GM12878 (cell line): Measurements from ENCODE around the gene MVB12B. TPM values are rescaled to one million over a fixed set of nuclear protein-coding genes. Genes with fewer than 3 reads are reported as not detected.
A peak's percentile ranks its signal among the peaks of the same experiment; 100 is the strongest.

Experiments
- ATAC-seq: fragments of 200-7000 bp; cut with Tn5 transposase; 3 replicates; pipeline ENCODE4 v1.9.1; 2020; ENCODE audit warnings: mild to moderate bottlenecking, moderate library complexity
- BruUV-seq: library from RNA; stranded (reverse); fragments of 400-500 nt; replicated peaks from 2 replicates; lab custom pipeline; 2021; lab: Mats Ljungman, UMichigan
- CTCF ChIA-PET: fragments of 300-600 bp; sonication (Branson Sonifier 250); formaldehyde crosslinking; extraction: SDS; loops from one replicate; lab custom pipeline; 2021; ENCODE audit warnings: inconsistent platforms; lab: Yijun Ruan, JAX
- POLR2A ChIA-PET: fragments of 350-600 bp; formaldehyde crosslinking; extraction: SDS; loops from one replicate; lab custom pipeline; 2021; ENCODE audit warnings: inconsistent platforms; lab: Charles Lee
- RAD21 ChIA-PET: fragments of 300-600 bp; sonication (Branson Sonifier 250); formaldehyde crosslinking; loops from one replicate; lab custom pipeline; 2023; ENCODE audit warnings: antibody characterized with exemption; ENCODE audit not compliant: unreplicated experiment; lab: Charles Lee
- SMC1A ChIA-PET: fragments of 300-600 bp; sonication (Branson Sonifier 250); formaldehyde crosslinking; loops from one replicate; lab custom pipeline; 2023; ENCODE audit not compliant: unreplicated experiment, uncharacterized antibody; lab: Charles Lee
- DNase-seq: peaks from one replicate; pipeline ENCODE4 v3.0.0-alpha.2; 2011; ENCODE audit warnings: low read depth, low spot score
- FAIRE-seq: peaks from 3 replicates; lab custom pipeline; 2011; peaks lifted over from hg19 to GRCh38; lab: Jason Lieb, UNC
- H2AFZ ChIP-seq: 2 replicates; pipeline ENCODE4 v1.6.0; 2011; ENCODE audit warnings: low read depth, low read length, control low read depth; ENCODE audit not compliant: control insufficient read depth
- H3K27ac ChIP-seq: 2 replicates; pipeline ENCODE4 v1.5.1; 2011; ENCODE audit warnings: control low read depth; ENCODE audit not compliant: control insufficient read depth, insufficient read depth
- H3K27me3 ChIP-seq, 2 experiments: replicated peaks in 1 of 2; 2 replicates each; pipeline versions ENCODE4 v1.6.0 to v1.6.1; 2011; ENCODE audit warnings: low read length in 1 of 2; ENCODE audit not compliant: control insufficient read depth in 2 of 2, insufficient read depth in 2 of 2
- H3K36me3 ChIP-seq, 2 experiments: 2 replicates each; pipeline ENCODE4 v1.5.1; 2011; ENCODE audit warnings: low read length in 1 of 2; ENCODE audit not compliant: control insufficient read depth in 2 of 2, insufficient read depth in 2 of 2
- H3K4me1 ChIP-seq: 2 replicates; pipeline ENCODE4 v1.6.1; 2011; ENCODE audit warnings: mild to moderate bottlenecking, low read length, moderate library complexity, mixed read lengths; ENCODE audit not compliant: control insufficient read depth, insufficient read depth
- H3K4me2 ChIP-seq: 2 replicates; pipeline ENCODE4 v1.6.0; 2011; ENCODE audit warnings: control low read depth; ENCODE audit not compliant: control insufficient read depth, insufficient read depth
- H3K4me3 ChIP-seq: fragments of 200-600 bp; sonication (generic); 2 replicates; pipeline ENCODE4 v1.5.1; 2016
- H3K79me2 ChIP-seq: 2 replicates; pipeline ENCODE4 v1.6.0; 2011; ENCODE audit warnings: low read length; ENCODE audit not compliant: control insufficient read depth, insufficient read depth
- H3K9ac ChIP-seq: 2 replicates; pipeline ENCODE4 v1.8.0; 2011; ENCODE audit warnings: low read length, control low read depth, mixed read lengths; ENCODE audit not compliant: control insufficient read depth, insufficient read depth
- H3K9me3 ChIP-seq: replicated peaks from 3 replicates; pipeline ENCODE4 v1.5.1; 2011; ENCODE audit warnings: mild to moderate bottlenecking, low read length; ENCODE audit not compliant: control insufficient read depth, insufficient read depth
- H4K20me1 ChIP-seq: 2 replicates; pipeline ENCODE4 v1.6.0; 2011; ENCODE audit not compliant: control insufficient read depth, insufficient read depth
- ATF7 ChIP-seq: fragments of 450-650 bp; IDR thresholded peaks from 2 replicates; pipeline ENCODE4 v1.6.1; 2016; ENCODE audit warnings: low read depth, mild to moderate bottlenecking
- BHLHE40 ChIP-seq, 2 experiments: fragments of 450-650 bp in 1 of 2; IDR thresholded peaks; 2 replicates each; pipeline ENCODE4 v1.6.1; 2011 to 2017; ENCODE audit warnings: low read depth in 2 of 2, borderline replicate concordance in 1 of 2, improper control_type of control experiment in 1 of 2, low read length in 1 of 2, mild to moderate bottlenecking in 1 of 2
- CBFB ChIP-seq: IDR thresholded peaks from 2 replicates; pipeline ENCODE4 v1.6.1; 2016; ENCODE audit warnings: antibody characterized with exemption, low read depth
- CREM ChIP-seq: IDR thresholded peaks from 2 replicates; pipeline ENCODE4 v1.6.1; 2014; ENCODE audit warnings: antibody characterized with exemption, low read depth
- EED ChIP-seq: sonication (generic); IDR thresholded peaks from 2 replicates; pipeline ENCODE4 v1.6.1; 2016; ENCODE audit warnings: antibody characterized with exemption, low read depth
- ELK1 ChIP-seq: IDR thresholded peaks from 2 replicates; pipeline ENCODE4 v1.6.1; 2012; ENCODE audit warnings: low read depth, low read length, improper control_type of control experiment
- GATAD2B ChIP-seq: fragments of 450-650 bp; conservative IDR thresholded peaks from 2 replicates; pipeline ENCODE4 v1.6.1; 2017; ENCODE audit warnings: low read depth, mild to moderate bottlenecking, moderate library complexity
- HDGF ChIP-seq: fragments of 450-650 bp; IDR thresholded peaks from 2 replicates; pipeline ENCODE4 v1.6.1; 2016; ENCODE audit warnings: antibody characterized with exemption
- IKZF1 ChIP-seq: fragments of 450-650 bp; conservative IDR thresholded peaks from 2 replicates; pipeline ENCODE4 v1.6.1; 2017; ENCODE audit warnings: antibody characterized with exemption, mild to moderate bottlenecking
- IKZF2 ChIP-seq, 2 experiments: fragments of 450-650 bp; IDR thresholded peaks; 2 replicates each; pipeline ENCODE4 v1.6.1; 2017; ENCODE audit warnings: mild to moderate bottlenecking in 2 of 2, moderate library complexity in 2 of 2
- NFIC ChIP-seq: IDR thresholded peaks from 2 replicates; pipeline ENCODE4 v1.6.1; 2012; ENCODE audit warnings: low read depth, mild to moderate bottlenecking, inconsistent platforms, low read length, moderate library complexity
- NR2F1 ChIP-seq: fragments of 450-650 bp; conservative IDR thresholded peaks from 2 replicates; pipeline ENCODE4 v1.6.1; 2017; ENCODE audit warnings: mild to moderate bottlenecking
- PKNOX1 ChIP-seq: fragments of 450-650 bp; IDR thresholded peaks from 2 replicates; pipeline ENCODE4 v1.6.1; 2016; ENCODE audit warnings: mild to moderate bottlenecking
- RUNX3 ChIP-seq: IDR thresholded peaks from 2 replicates; pipeline ENCODE4 v1.6.1; 2012; ENCODE audit warnings: low read length, inconsistent platforms
- TAF1 ChIP-seq: IDR thresholded peaks from 2 replicates; pipeline ENCODE4 v1.6.1; 2011; ENCODE audit warnings: mild to moderate bottlenecking, low read depth, low read length, borderline replicate concordance
- TCF12 ChIP-seq: IDR thresholded peaks from 2 replicates; pipeline ENCODE4 v1.6.1; 2011; ENCODE audit warnings: low read depth, mild to moderate bottlenecking, low read length
- TCF3 ChIP-seq: IDR thresholded peaks from 2 replicates; pipeline ENCODE4 v1.6.1; 2012; ENCODE audit warnings: low read depth, mild to moderate bottlenecking, low read length, borderline replicate concordance; ENCODE audit not compliant: insufficient read depth
- TCF7 ChIP-seq: IDR thresholded peaks from 2 replicates; pipeline ENCODE4 v1.6.1; 2014; ENCODE audit warnings: antibody characterized with exemption, borderline replicate concordance
- WGBS: methylation state at CpG from one replicate; pipeline ENCODE4 v1.1.6; 2016; ENCODE audit warnings: low lambda C conversion rate; ENCODE audit not compliant: insufficient replicate concordance, insufficient coverage; ENCODE audit errors: missing lambda C conversion rate; 5-methylcytosine and 5-hydroxymethylcytosine counted together
- in situ Hi-C: fragments of 300-500 bp; cut with MboI; formaldehyde crosslinking; loops from 9 replicates; pipeline ENCODE4 v1.14.3; 2018; ENCODE audit warnings: mixed read lengths
- intact Hi-C: fragments of 100-400 bp; cut with micrococcal nuclease; formaldehyde crosslinking; loops from one replicate; pipeline ENCODE4 v1.14.2; 2022; ENCODE audit not compliant: unreplicated experiment
- polyA plus RNA-seq, 11 experiments: library from polyadenylated mRNA; depleted of rRNA in 4 of 11; unstranded in 6 of 11; stranded (reverse) in 5 of 11; fragments of >200 nt; fragmentation: Nextera tagmentation in 4 of 11; fragmentation: Illumina TruSeq in 1 of 11; extraction: Ambion mirVana in 4 of 11; extraction: Trizol in 1 of 11; gene quantifications; 1 replicate in 1 of 11; 2 replicates in 10 of 11; pipeline versions ENCODE4 v1.2.1 to v1.2.3, GENCODE V29; 2011 to 2016; ENCODE audit warnings: inconsistent platforms in 2 of 11, missing spikeins in 2 of 11, low read depth in 1 of 11
- total RNA-seq, 4 experiments: library from RNA; depleted of rRNA in 3 of 4; stranded (reverse); fragments of >200 nt in 3 of 4; fragmentation: Illumina TruSeq in 1 of 4; extraction: Trizol in 1 of 4; gene quantifications; 2 replicates each; pipeline versions ENCODE4 v1.2.1 to v1.2.3, GENCODE V29; 2013 to 2021
- TF ChIP-seq, protein P1 (sequence below): IDR thresholded peaks from 2 replicates; pipeline ENCODE4 v1.6.1; 2011; ENCODE audit warnings: low read depth, mild to moderate bottlenecking, low read length, moderate library complexity, borderline replicate concordance; ENCODE audit errors: extremely low read depth
- TF ChIP-seq, protein P2 (sequence below): fragments of 450-650 bp; IDR thresholded peaks from 2 replicates; pipeline ENCODE4 v1.6.1; 2017; ENCODE audit warnings: low read depth, mild to moderate bottlenecking, moderate library complexity

MVB12B gene
- total and polyA plus RNA-seq, 10 of the 15 experiments (the other 5 are each of a cell fraction or from before 2014, with no cell fraction given): 0.08 TPM; not detected in 9

- in situ Hi-C loops (loop anchor here (10.0 kb wide), 1 partner anchor 56 kb away; no protein-coding TSS in a partner anchor), intact Hi-C loops (loop anchor here (5.0 kb wide), 1 partner anchor 64 kb away; no protein-coding TSS in a partner anchor)
- Histone ChIP-seq H3K36me3 (no peaks in the 10 kb centered on the region), H3K4me2 (peak overlapping the region; percentile 45), H3K9ac (no peak overlapping the region), H2AFZ (no peak overlapping the region), H3K27me3 (peaks cover under 1 to 4% of the 10 kb centered on the region in 2 experiments; a peak in 3 of 4 replicates), H3K4me1 (peaks cover 15% of the 10 kb centered on the region), H3K27ac (no peak overlapping the region), H3K79me2 (no peaks in the 10 kb centered on the region), H3K9me3 (no peaks in the 10 kb centered on the region), H3K4me3 (peak overlapping the region; percentile 2; the same call in 1 of the 2 replicates), H4K20me1 (no peaks in the 10 kb centered on the region)
- ChIA-PET SMC1A (interaction anchor here (0.6 to 1.7 kb wide), 3 partner anchors 72 to 1176 kb away, joined by 3 to 5 read pairs (median 3); no protein-coding TSS in a partner anchor), RAD21 (interaction anchor here (1.0 kb wide), 1 partner anchor 73 kb away, joined by 3 read pairs; no protein-coding TSS in a partner anchor), CTCF (interaction anchor here (0.9 to 1.4 kb wide), 5 partner anchors 20 to 707 kb away, joined by 3 read pairs; no protein-coding TSS in a partner anchor), POLR2A (interaction anchor here (0.6 kb wide), 1 partner anchor 1292 kb away, joined by 4 read pairs; no protein-coding TSS in a partner anchor)
- FAIRE-seq (peak; percentile 59), ATAC-seq (peak; percentile 94), DNase-seq (peak; percentile 52)
- no TSS peak for BruUV-seq
- WGBS: under 1% methylated on average over 17 of the region's 17 CpGs
- TF ChIP-seq PKNOX1 (0 out of 2 replicates have a peak, but pooled peaks have one; percentile 17), CBFB (peak; percentile 80; the same call in 1 of the 2 replicates), HDGF (no peak), IKZF2 (IDR thresholded peaks at IDR 0.05) (peak; percentile 63 to 75), NFIC (0 out of 2 replicates have a peak, but pooled peaks have one; percentile 25), CREM (no peak), TCF3 (peak; percentile 73; the same call in 1 of the 2 replicates), GATAD2B (peak; percentile 43; the same call in 1 of the 2 replicates), IKZF1 (peak; percentile 70), ELK1 (no peak), NR2F1 (0 out of 2 replicates have a peak, but pooled peaks have one; percentile 23), BHLHE40 (IDR thresholded peaks at IDR 0.05; ENCODE audit: borderline replicate concordance in 1 of 2, low read depth in 2 of 2, low read length in 1 of 2) (peak in 1 of 2 experiments; percentile 56; a peak in 2 of 4 replicates), RUNX3 (peak; percentile 96), ATF7 (0 out of 2 replicates have a peak, but pooled peaks have one; percentile 28), TAF1 (no peak), TCF12 (peak; percentile 79), EED (peak; percentile 73; the same call in 1 of the 2 replicates), TCF7 (no peak)
- TF ChIP-seq, protein P1, sequence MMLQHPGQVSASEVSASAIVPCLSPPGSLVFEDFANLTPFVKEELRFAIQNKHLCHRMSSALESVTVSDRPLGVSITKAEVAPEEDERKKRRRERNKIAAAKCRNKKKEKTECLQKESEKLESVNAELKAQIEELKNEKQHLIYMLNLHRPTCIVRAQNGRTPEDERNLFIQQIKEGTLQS: no peak
- TF ChIP-seq, protein P2, sequence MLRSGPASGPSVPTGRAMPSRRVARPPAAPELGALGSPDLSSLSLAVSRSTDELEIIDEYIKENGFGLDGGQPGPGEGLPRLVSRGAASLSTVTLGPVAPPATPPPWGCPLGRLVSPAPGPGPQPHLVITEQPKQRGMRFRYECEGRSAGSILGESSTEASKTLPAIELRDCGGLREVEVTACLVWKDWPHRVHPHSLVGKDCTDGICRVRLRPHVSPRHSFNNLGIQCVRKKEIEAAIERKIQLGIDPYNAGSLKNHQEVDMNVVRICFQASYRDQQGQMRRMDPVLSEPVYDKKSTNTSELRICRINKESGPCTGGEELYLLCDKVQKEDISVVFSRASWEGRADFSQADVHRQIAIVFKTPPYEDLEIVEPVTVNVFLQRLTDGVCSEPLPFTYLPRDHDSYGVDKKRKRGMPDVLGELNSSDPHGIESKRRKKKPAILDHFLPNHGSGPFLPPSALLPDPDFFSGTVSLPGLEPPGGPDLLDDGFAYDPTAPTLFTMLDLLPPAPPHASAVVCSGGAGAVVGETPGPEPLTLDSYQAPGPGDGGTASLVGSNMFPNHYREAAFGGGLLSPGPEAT: 0 out of 2 replicates have a peak, but pooled peaks have one; percentile 25
Measured at GRCh38 chr9:126471084-126471624, 144.5 kb downstream of the MVB12B start.
